A549 treated with AZD2906 at 1 μM for 4 hours (cell line): ENCODE results near the gene RAMACL. TPM values are rescaled to one million over a fixed set of nuclear protein-coding genes. Genes with fewer than 3 reads are reported as not detected.

Experiments used
- total RNA-seq: library from RNA; stranded (reverse); fragments of 200-300 nt; extraction: Qiagen RNA extraction; gene quantifications from 5 replicates; pipeline ENCODE4 v1.2.3, GENCODE V29; 2022

The RAMACL gene
- 0.08 to 0.22 TPM (median 0.14 TPM) in 5 replicates for total RNA-seq

GRCh38 chr6:166586424-166587156 lies at the start of gene RAMACL:
TSS of gene RAMACL (minus strand) at chr6:166586678. CDS start at chr6:166586477, 201 bp downstream.

GRCh38 chr6:166627033-166627874 lies 40.8 kb upstream of the RAMACL start, which contains the start of gene RPS6KA2:
TSS of gene RPS6KA2 (minus strand) at chr6:166627251. CDS start at chr6:166627019, 232 bp downstream.

Other genes starting within 250 kb of the RAMACL start
- gene SFT2D1, start 244.1 kb downstream of the RAMACL start, total RNA-seq, result 37.0 to 40.9 TPM (median 38.9 TPM) in 5 replicates
- 4.2 to 5.9 TPM (median 4.7 TPM) in 5 replicates for gene MPC1, start 203.7 kb downstream of the RAMACL start, total RNA-seq
- gene RPS6KA2, start 40.6 kb upstream of the RAMACL start, total RNA-seq, result 0.28 to 0.46 TPM (median 0.30 TPM) in 5 replicates